GM18951 (cell line): ENCODE data around the gene SPATA33.

Source experiments
- POLR2A ChIP-seq: IDR thresholded peaks from 4 replicates; pipeline ENCODE4 v1.6.1; 2011; ENCODE audit warnings: mild to moderate bottlenecking; ENCODE audit not compliant: insufficient read length, insufficient read depth; ENCODE audit errors: extremely low read depth
- in situ Hi-C: fragments of 300-500 bp; cut with MboI; formaldehyde crosslinking; loops from one replicate; pipeline ENCODE4 v1.12.0; 2022; ENCODE audit warnings: low sequenced_read_pairs, mixed read lengths, inconsistent platforms; ENCODE audit not compliant: unreplicated experiment

Gene SPATA33

GRCh38 chr16:89657442-89658220 lies at the start of gene SPATA33, which contains the start of gene CHMP1A:
TSS of gene SPATA33 (plus strand) at chr16:89657836. CDS start at chr16:89657912, 76 bp downstream.
TSS of gene CHMP1A (minus strand) at chr16:89657708. CDS start at chr16:89657588, 120 bp downstream.
- TF ChIP-seq POLR2A = peak; percentile 80
- in situ Hi-C loops = no loop called here

DNA sequence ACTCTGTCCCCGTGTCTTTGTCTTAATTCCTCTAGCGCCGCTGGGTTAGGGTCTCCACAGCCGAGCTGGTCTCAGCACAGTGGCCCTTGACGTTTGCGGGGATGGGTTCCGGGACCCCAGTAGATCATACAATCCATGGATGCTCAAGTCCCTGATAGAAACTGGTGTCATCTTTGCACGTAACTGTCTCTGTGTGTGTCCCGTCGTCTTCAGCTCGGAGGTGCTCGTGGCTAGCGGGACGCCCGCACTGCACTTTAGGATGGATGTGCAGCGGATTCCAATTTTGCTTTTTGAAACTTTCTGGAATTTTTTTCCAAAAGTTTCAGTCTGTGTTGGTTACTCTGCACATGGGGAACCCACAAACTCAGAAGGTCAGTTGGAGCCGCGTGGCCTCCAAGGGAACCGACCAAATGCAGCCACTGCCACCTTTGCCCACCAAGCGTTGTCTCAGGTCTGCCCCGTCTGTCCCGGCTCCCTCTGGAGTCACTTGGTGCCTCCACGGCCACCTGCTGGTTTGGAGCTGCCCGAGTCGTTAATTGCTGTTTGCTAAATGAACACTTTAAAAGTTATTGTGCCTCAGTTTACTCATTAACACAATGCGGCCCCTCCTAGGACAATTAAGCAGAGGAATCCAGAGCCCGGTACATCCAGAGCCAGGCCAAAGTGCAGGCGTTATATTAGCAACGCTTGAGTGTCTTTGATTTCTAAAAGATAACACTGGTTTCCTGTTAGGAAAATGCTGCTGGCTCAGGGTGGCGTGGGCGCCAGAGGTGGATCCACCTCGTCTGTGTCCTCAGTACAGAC lies 49.5 kb upstream of the SPATA33 start:
- in situ Hi-C loops = no loop called here
- TF ChIP-seq POLR2A = no peak

- in situ Hi-C loops = no loop called here
- no peak for TF ChIP-seq POLR2A
Measured at GRCh38 chr16:89610108-89610453, 47.6 kb upstream of the SPATA33 start.

GRCh38 chr16:89612415-89613166 lies 45.0 kb upstream of the SPATA33 start:
- TF ChIP-seq POLR2A = no peak
- in situ Hi-C loops = no loop called here

DNA sequence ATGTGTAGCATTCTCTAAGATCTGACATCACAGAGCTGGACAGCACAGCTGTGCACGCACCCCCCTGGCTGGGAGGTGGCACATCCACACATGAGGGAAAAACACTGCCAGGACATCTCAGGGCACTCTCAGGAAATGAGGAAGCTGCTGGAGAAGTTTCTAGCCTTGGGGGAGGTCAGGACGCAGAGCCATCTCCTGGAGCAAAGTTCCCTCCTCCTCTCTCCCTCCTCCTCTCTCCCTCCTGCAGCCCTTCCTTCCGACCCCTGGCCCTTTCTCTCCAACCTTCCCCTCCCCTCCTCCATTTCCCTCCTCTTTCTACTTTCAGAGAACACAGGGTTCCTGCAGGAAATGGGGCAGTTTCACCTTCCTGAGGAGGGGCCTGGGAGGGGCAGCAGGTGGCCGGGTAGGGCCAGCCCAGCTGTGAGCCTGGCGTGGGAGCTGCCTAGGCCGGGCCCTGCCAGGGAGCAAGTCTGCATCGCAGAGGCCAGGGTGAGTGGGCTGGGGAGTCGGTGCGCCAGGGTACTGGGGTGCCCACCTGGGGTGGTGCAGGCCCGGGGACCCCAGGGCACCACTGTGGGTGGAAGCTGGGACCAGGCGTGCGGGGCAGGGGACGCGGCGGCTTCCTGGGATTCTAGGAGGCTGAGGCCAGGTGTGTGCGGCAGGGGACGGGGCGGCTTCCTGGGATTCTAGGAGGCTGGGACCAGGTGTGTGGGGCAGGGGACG lies 44.2 kb upstream of the SPATA33 start, which contains the start of gene DPEP1:
TSS of gene DPEP1 (plus strand) at position 412 of the 723 bp plus-strand sequence. CDS start 16,769 bp downstream, outside the sequence.
- in situ Hi-C loops = no loop called here
- no peak for TF ChIP-seq POLR2A

- no peak for TF ChIP-seq POLR2A
- in situ Hi-C loops = no loop called here
Measured at GRCh38 chr16:89613954-89614459, 43.6 kb upstream of the SPATA33 start.

- in situ Hi-C loops = no loop called here
- no peak for TF ChIP-seq POLR2A
Measured at GRCh38 chr16:89615176-89615575, 42.5 kb upstream of the SPATA33 start.

DNA sequence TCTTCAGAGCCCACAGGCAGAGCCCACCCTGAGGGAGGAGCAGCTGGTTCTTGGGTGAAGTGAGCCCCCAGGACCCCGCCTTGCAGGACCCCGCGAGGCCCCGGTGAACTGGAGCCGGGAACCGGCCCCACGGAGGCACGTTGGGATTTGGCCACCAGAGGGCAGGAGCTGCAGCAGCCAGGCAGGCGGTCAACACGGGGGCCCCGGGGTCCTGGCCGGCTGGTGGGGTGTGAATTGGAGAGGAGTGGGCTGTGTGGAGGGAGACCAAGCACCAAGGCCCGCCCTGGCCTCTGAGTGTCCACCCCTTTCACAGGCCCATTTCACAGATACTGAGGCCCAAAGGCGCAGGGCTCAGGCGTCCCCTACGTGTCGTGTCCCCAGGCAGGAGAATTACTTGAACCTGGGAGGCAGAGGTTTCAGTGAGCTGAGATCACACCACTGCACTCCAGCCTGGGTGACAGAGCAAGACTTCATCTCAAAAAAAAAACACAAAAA lies 42.0 kb upstream of the SPATA33 start:
- no peak for TF ChIP-seq POLR2A
- in situ Hi-C loops = no loop called here

GRCh38 chr16:89616623-89617022 lies 41.0 kb upstream of the SPATA33 start:
- in situ Hi-C loops = no loop called here
- TF ChIP-seq POLR2A = no peak

GRCh38 chr16:89617036-89617435 lies 40.6 kb upstream of the SPATA33 start:
- TF ChIP-seq POLR2A = no peak
- in situ Hi-C loops = no loop called here

- in situ Hi-C loops = no loop called here
- no peak for TF ChIP-seq POLR2A
Measured at GRCh38 chr16:89618109-89618998, 39.3 kb upstream of the SPATA33 start.
